Hepatocyte (in vitro differentiated cells): ENCODE data around the gene MVB12A. TPM values are rescaled to one million over a fixed set of nuclear protein-coding genes. Genes with fewer than 3 reads are reported as not detected.
A peak's percentile ranks its signal among the peaks of the same experiment; 100 is the strongest.

Experiments used
- DNase-seq: peaks from one replicate; pipeline ENCODE4 v3.0.0-alpha.2; 2016; ENCODE audit warnings: low spot score
- H2AFZ ChIP-seq: fragments of 200-600 bp; sonication (generic); 2 replicates; pipeline ENCODE4 v1.6.0; 2016; ENCODE audit warnings: antibody characterized with exemption, mild to moderate bottlenecking
- H3K27ac ChIP-seq: fragments of 200-600 bp; sonication (generic); 2 replicates; pipeline ENCODE4 v1.5.1; 2016; ENCODE audit warnings: mild to moderate bottlenecking
- H3K27me3 ChIP-seq: fragments of 200-600 bp; sonication (generic); 2 replicates; pipeline ENCODE4 v1.6.1; 2016
- H3K36me3 ChIP-seq: fragments of 200-600 bp; sonication (generic); replicated peaks from 2 replicates; pipeline ENCODE4 v1.5.1; 2016; ENCODE audit warnings: low read depth; ENCODE audit not compliant: insufficient read depth
- H3K4me1 ChIP-seq: fragments of 200-600 bp; sonication (generic); 2 replicates; pipeline ENCODE4 v1.5.1; 2016; ENCODE audit warnings: mild to moderate bottlenecking, moderate library complexity; ENCODE audit not compliant: insufficient read depth
- H3K4me2 ChIP-seq: fragments of 200-600 bp; sonication (generic); 2 replicates; pipeline ENCODE4 v1.6.0; 2016
- H3K4me3 ChIP-seq: fragments of 200-600 bp; sonication (generic); 2 replicates; pipeline ENCODE4 v1.5.1; 2016; ENCODE audit warnings: mild to moderate bottlenecking
- H3K79me2 ChIP-seq: fragments of 200-600 bp; sonication (generic); 2 replicates; pipeline ENCODE4 v1.6.0; 2017; ENCODE audit warnings: mild to moderate bottlenecking
- H3K9me2 ChIP-seq: fragments of 200-600 bp; sonication (generic); replicated peaks from 2 replicates; pipeline ENCODE4 v1.6.0; 2017; ENCODE audit warnings: mild to moderate bottlenecking; ENCODE audit not compliant: insufficient read depth
- H3K9me3 ChIP-seq: fragments of 200-600 bp; sonication (generic); 2 replicates; pipeline ENCODE4 v1.5.1; 2016; ENCODE audit warnings: low read depth, mild to moderate bottlenecking
- H4K20me1 ChIP-seq: fragments of 200-600 bp; sonication (generic); 2 replicates; pipeline ENCODE4 v1.6.0; 2016; ENCODE audit warnings: mild to moderate bottlenecking; ENCODE audit not compliant: insufficient read depth, poor library complexity, severe bottlenecking
- CTCF ChIP-seq: fragments of 200-600 bp; sonication (generic); IDR thresholded peaks from 2 replicates; pipeline ENCODE4 v1.5.1; 2016; ENCODE audit warnings: antibody characterized with exemption, mild to moderate bottlenecking; ENCODE audit not compliant: poor library complexity
- EZH2 ChIP-seq: fragments of 200-600 bp; sonication (generic); IDR thresholded peaks from 2 replicates; pipeline ENCODE4 v1.6.1; 2016; ENCODE audit warnings: antibody characterized with exemption, mild to moderate bottlenecking, borderline replicate concordance
- EZH2phosphoT487 ChIP-seq: fragments of 200-600 bp; sonication (generic); IDR thresholded peaks from one replicate; pipeline ENCODE4 v1.6.1; 2018; ENCODE audit warnings: antibody characterized with exemption, mild to moderate bottlenecking, low read depth, moderate library complexity; ENCODE audit not compliant: unreplicated experiment, severe bottlenecking
- WGBS: methylation state at CpG from one replicate; pipeline ENCODE4 v1.1.6; 2016; ENCODE audit warnings: low lambda C conversion rate; ENCODE audit errors: missing lambda C conversion rate; 5-methylcytosine and 5-hydroxymethylcytosine counted together
- polyA plus RNA-seq: library from polyadenylated mRNA; unstranded; fragments of >200 nt; fragmentation: Nextera tagmentation; extraction: Ambion mirVana; gene quantifications from 2 replicates; pipeline ENCODE4 v1.2.1, GENCODE V29; 2016
- total RNA-seq: library from RNA; depleted of rRNA; stranded (reverse); fragments of >200 nt; gene quantifications from 2 replicates; pipeline ENCODE4 v1.2.3, GENCODE V29; 2014

Gene MVB12A
- total and polyA plus RNA-seq, 2 experiments from 2014 or later, result 36.1 to 65.2 TPM

DNA sequence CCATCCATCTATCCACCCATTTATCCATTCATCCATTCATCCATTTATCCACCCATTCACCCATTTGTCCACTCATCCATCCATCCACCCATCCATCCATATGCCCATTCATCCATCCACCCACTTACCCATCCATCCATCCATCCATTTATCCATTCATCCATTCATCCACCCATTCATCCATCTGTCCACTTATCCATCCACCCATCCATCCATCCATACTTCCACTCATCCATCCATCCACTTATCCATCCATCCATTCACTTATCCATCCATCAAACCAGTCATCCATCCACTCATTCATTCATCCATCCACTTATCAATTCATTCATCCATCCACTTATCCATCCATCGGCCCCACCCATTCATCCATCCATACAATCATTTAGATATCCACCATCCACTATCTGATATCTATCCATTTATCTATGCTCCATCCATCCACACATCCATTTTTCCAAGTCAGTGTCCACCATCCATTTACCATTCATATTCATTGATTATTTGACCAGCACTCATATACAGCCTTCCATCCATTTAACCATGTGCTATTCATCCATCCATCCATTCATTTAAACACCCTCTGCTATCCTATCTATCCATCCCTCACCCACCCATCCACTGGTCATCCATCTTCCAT lies 25.8 kb downstream of the MVB12A start:
- 93% methylated on average over 1 of the region's 1 CpG for WGBS
- DNase-seq, result no peak
- Histone ChIP-seq H3K9me2 (no peaks in the 10 kb centered on the region), H3K4me1 (no peaks in the 10 kb centered on the region), H3K36me3 (no peaks in the 10 kb centered on the region), H2AFZ (no peak overlapping the region), H3K9me3 (no peaks in the 10 kb centered on the region), H3K79me2 (no peaks in the 10 kb centered on the region), H3K4me2 (no peak overlapping the region), H3K4me3 (no peak overlapping the region), H3K27ac (no peak overlapping the region), H3K27me3 (no peaks in the 10 kb centered on the region), H4K20me1 (no peaks in the 10 kb centered on the region)
- TF ChIP-seq CTCF (no peak), EZH2 (no peak), EZH2phosphoT487 (no peak)

GRCh38 chr19:17447704-17448130 lies 27.9 kb downstream of the MVB12A start:
- peak overlapping the region; percentile 99 for H3K4me2 ChIP-seq
- no peaks in the 10 kb centered on the region for H3K27me3 ChIP-seq
- H3K4me1 ChIP-seq, result no peaks in the 10 kb centered on the region
- H3K36me3 ChIP-seq, result no peaks in the 10 kb centered on the region
- no peaks in the 10 kb centered on the region for H3K79me2 ChIP-seq
- TF ChIP-seq CTCF (no peak), EZH2phosphoT487 (no peak), EZH2 (no peak)
- 55% methylated on average over 3 of the region's 5 CpGs for WGBS
- H3K9me3 ChIP-seq, result no peaks in the 10 kb centered on the region
- H3K9me2 ChIP-seq, result no peaks in the 10 kb centered on the region
- H4K20me1 ChIP-seq, result no peaks in the 10 kb centered on the region
- DNase-seq, result no peak
- peak overlapping the region; percentile 37 for H3K4me3 ChIP-seq
- H2AFZ ChIP-seq, result no peak overlapping the region
- no peak overlapping the region for H3K27ac ChIP-seq

GRCh38 chr19:17448131-17448967 lies 28.5 kb downstream of the MVB12A start, which contains the start of gene TMEM221:
Gene TMEM221 (minus strand): TSS chr19:17448668. CDS start chr19:17448462, 206 bp downstream.
- Histone ChIP-seq H3K4me1 (no peaks in the 10 kb centered on the region), H3K4me3 (peak within 1 kb of the TSS; percentile 37), H3K27me3 (no peaks in the 10 kb centered on the region), H2AFZ (peak within 1 kb of the TSS; percentile 80), H3K36me3 (no peaks in the 10 kb centered on the region), H3K27ac (no peak within 1 kb of the TSS), H3K9me3 (no peaks in the 10 kb centered on the region), H3K4me2 (peak within 1 kb of the TSS; percentile 99), H4K20me1 (no peaks in the 10 kb centered on the region), H3K9me2 (no peaks in the 10 kb centered on the region), H3K79me2 (no peaks in the 10 kb centered on the region)
- peak; percentile 79 for DNase-seq
- TF ChIP-seq CTCF (peak; percentile 69), EZH2 (no peak), EZH2phosphoT487 (no peak)
- 4% methylated on average over 49 of the region's 81 CpGs for WGBS
